Measurements from ENCODE around the gene NCSTN.

Gene NCSTN

GRCh38 chr1:160340866-160341265, 2.3 kb upstream of the NCSTN start:
- no CpG with 5 or more reads among the region's 2 CpGs for WGBS (ENCODE audit: extremely low coverage, insufficient coverage, insufficient read length)
- Histone ChIP-seq H3K9me3 (ENCODE audit: insufficient read depth, low read depth, low read length) (no peaks in the 10 kb centered on the region), H3K14ac (ENCODE audit: low read length) (no peak overlapping the region), H3K23ac (ENCODE audit: low read length) (no peak overlapping the region), H3K27ac (ENCODE audit: low read depth, low read length) (no peak overlapping the region), H2AK5ac (ENCODE audit: low read length) (no peak overlapping the region), H3K9ac (ENCODE audit: low read length) (no peak overlapping the region), H3K18ac (ENCODE audit: low read length) (no peak overlapping the region), H3K27me3 (ENCODE audit: insufficient read depth, low read length) (no peaks in the 10 kb centered on the region), H4K8ac (ENCODE audit: low read depth, low read length) (no peak overlapping the region), H2AFZ (ENCODE audit: insufficient read depth, low read length, poor library complexity) (no peak overlapping the region), H3K79me2 (ENCODE audit: control insufficient read depth, insufficient read depth, low read length, poor library complexity) (peaks cover 15% of the 10 kb centered on the region), H3K36me3 (ENCODE audit: control insufficient read depth in 1 of 2, insufficient read depth in 2 of 2, low read length in 2 of 2) (peaks cover 9 to 17% of the 10 kb centered on the region in 2 experiments), H2BK12ac (ENCODE audit: low read length) (no peak overlapping the region), H4K91ac (ENCODE audit: low read depth, low read length) (no peak overlapping the region), H3K4me3 (ENCODE audit: low read depth, low read length) (no peak overlapping the region), H3K4me1 (ENCODE audit: control insufficient read depth in 1 of 2, insufficient read depth in 2 of 2, low read length in 2 of 2) (peaks cover 0 to 3% of the 10 kb centered on the region in 2 experiments), H4K12ac (ENCODE audit: low read depth, low read length) (no peak overlapping the region), H3K79me1 (ENCODE audit: low read length) (peaks cover 10% of the 10 kb centered on the region), H2BK120ac (ENCODE audit: insufficient read depth, low read length, poor library complexity) (no peak overlapping the region), H3K4me2 (ENCODE audit: low read length) (no peak overlapping the region), H2BK5ac (ENCODE audit: low read depth, low read length, poor library complexity) (no peak overlapping the region), H3K4ac (ENCODE audit: low read depth, low read length) (peak overlapping the region; percentile 64)
- no peak for DNase-seq

- H2BK5ac ChIP-seq (ENCODE audit: low read depth, low read length, poor library complexity) = peak overlapping the region; percentile 86
- H3K9ac ChIP-seq (ENCODE audit: low read length) = peak overlapping the region; percentile 93
- peak in 1 of 2 donors; percentile 11 for DNase-seq
- H3K23ac ChIP-seq (ENCODE audit: low read length) = no peak overlapping the region
- H4K12ac ChIP-seq (ENCODE audit: low read depth, low read length) = peak overlapping the region; percentile 91
- peaks cover 6 to 14% of the 10 kb centered on the region in 2 experiments for H3K36me3 ChIP-seq (ENCODE audit: control insufficient read depth in 1 of 2, insufficient read depth in 2 of 2, low read length in 2 of 2)
- no peaks in the 10 kb centered on the region for H3K9me3 ChIP-seq (ENCODE audit: insufficient read depth, low read depth, low read length)
- H3K4me2 ChIP-seq (ENCODE audit: low read length) = peak overlapping the region; percentile 74
- peak overlapping the region; percentile 93 for H2AFZ ChIP-seq (ENCODE audit: insufficient read depth, low read length, poor library complexity)
- H3K79me1 ChIP-seq (ENCODE audit: low read length) = peaks cover 10% of the 10 kb centered on the region
- no peaks in the 10 kb centered on the region for H3K27me3 ChIP-seq (ENCODE audit: insufficient read depth, low read length)
- peak overlapping the region; percentile 87 for H4K8ac ChIP-seq (ENCODE audit: low read depth, low read length)
- no peak overlapping the region for H2BK12ac ChIP-seq (ENCODE audit: low read length)
- H2BK120ac ChIP-seq (ENCODE audit: insufficient read depth, low read length, poor library complexity) = peak overlapping the region; percentile 82
- H3K27ac ChIP-seq (ENCODE audit: low read depth, low read length) = peak overlapping the region; percentile 5
- WGBS (ENCODE audit: extremely low coverage, insufficient coverage, insufficient read length) = no CpG with 5 or more reads among the region's 7 CpGs
- peaks cover 15% of the 10 kb centered on the region for H3K79me2 ChIP-seq (ENCODE audit: control insufficient read depth, insufficient read depth, low read length, poor library complexity)
- peak overlapping the region; percentile 97 for H4K91ac ChIP-seq (ENCODE audit: low read depth, low read length)
- peak overlapping the region; percentile 90 for H2AK5ac ChIP-seq (ENCODE audit: low read length)
- H3K18ac ChIP-seq (ENCODE audit: low read length) = peak overlapping the region; percentile 92
- peak overlapping the region; percentile 98 for H3K14ac ChIP-seq (ENCODE audit: low read length)
- H3K4me1 ChIP-seq (ENCODE audit: control insufficient read depth in 1 of 2, insufficient read depth in 2 of 2, low read length in 2 of 2) = peaks cover 0 to 3% of the 10 kb centered on the region in 2 experiments
- H3K4me3 ChIP-seq (ENCODE audit: low read depth, low read length) = peak overlapping the region; percentile 94
- H3K4ac ChIP-seq (ENCODE audit: low read depth, low read length) = peak overlapping the region; percentile 100
Measured at GRCh38 chr1:160342526-160342925, 657 bp upstream of the NCSTN start.

GRCh38 chr1:160344241-160344640, 1.1 kb downstream of the NCSTN start:
- no CpG with 5 or more reads among the region's 3 CpGs for whole genome bisulfite sequencing (ENCODE audit: extremely low coverage, insufficient coverage, insufficient read length)

GRCh38 chr1:160344936-160345335, 1.8 kb downstream of the NCSTN start:
- H2AFZ ChIP-seq (ENCODE audit: insufficient read depth, low read length, poor library complexity) = no peak overlapping the region
- no peak overlapping the region for H4K91ac ChIP-seq (ENCODE audit: low read depth, low read length)
- H4K12ac ChIP-seq (ENCODE audit: low read depth, low read length) = no peak overlapping the region
- no peak overlapping the region for H2BK12ac ChIP-seq (ENCODE audit: low read length)
- no CpG with 5 or more reads among the region's 6 CpGs for WGBS (ENCODE audit: extremely low coverage, insufficient coverage, insufficient read length)
- peaks cover 8 to 23% of the 10 kb centered on the region in 2 experiments for H3K36me3 ChIP-seq (ENCODE audit: control insufficient read depth in 1 of 2, insufficient read depth in 2 of 2, low read length in 2 of 2)
- H3K4me3 ChIP-seq (ENCODE audit: low read depth, low read length) = no peak overlapping the region
- peaks cover 0 to 3% of the 10 kb centered on the region in 2 experiments for H3K4me1 ChIP-seq (ENCODE audit: control insufficient read depth in 1 of 2, insufficient read depth in 2 of 2, low read length in 2 of 2)
- no peak overlapping the region for H2AK5ac ChIP-seq (ENCODE audit: low read length)
- peaks cover 10% of the 10 kb centered on the region for H3K79me1 ChIP-seq (ENCODE audit: low read length)
- no peak for DNase-seq
- H3K9me3 ChIP-seq (ENCODE audit: insufficient read depth, low read depth, low read length) = no peaks in the 10 kb centered on the region
- no peak overlapping the region for H3K23ac ChIP-seq (ENCODE audit: low read length)
- no peak overlapping the region for H4K8ac ChIP-seq (ENCODE audit: low read depth, low read length)
- H3K4ac ChIP-seq (ENCODE audit: low read depth, low read length) = no peak overlapping the region
- no peak overlapping the region for H2BK120ac ChIP-seq (ENCODE audit: insufficient read depth, low read length, poor library complexity)
- H3K9ac ChIP-seq (ENCODE audit: low read length) = no peak overlapping the region
- H3K27me3 ChIP-seq (ENCODE audit: insufficient read depth, low read length) = no peaks in the 10 kb centered on the region
- no peak overlapping the region for H3K14ac ChIP-seq (ENCODE audit: low read length)
- H2BK5ac ChIP-seq (ENCODE audit: low read depth, low read length, poor library complexity) = no peak overlapping the region
- H3K4me2 ChIP-seq (ENCODE audit: low read length) = no peak overlapping the region
- no peak overlapping the region for H3K27ac ChIP-seq (ENCODE audit: low read depth, low read length)
- H3K18ac ChIP-seq (ENCODE audit: low read length) = no peak overlapping the region
- H3K79me2 ChIP-seq (ENCODE audit: control insufficient read depth, insufficient read depth, low read length, poor library complexity) = peaks cover 15% of the 10 kb centered on the region

More at GRCh38 chr1:160344241-160344640, 1.1 kb downstream of the NCSTN start:
- H2AK5ac ChIP-seq (ENCODE audit: low read length) = no peak overlapping the region
- no peak overlapping the region for H2BK120ac ChIP-seq (ENCODE audit: insufficient read depth, low read length, poor library complexity)
- peak overlapping the region; percentile 51 for H3K4ac ChIP-seq (ENCODE audit: low read depth, low read length)
- no peaks in the 10 kb centered on the region for H3K9me3 ChIP-seq (ENCODE audit: insufficient read depth, low read depth, low read length)
- H3K4me1 ChIP-seq (ENCODE audit: control insufficient read depth in 1 of 2, insufficient read depth in 2 of 2, low read length in 2 of 2) = peaks cover 0 to 3% of the 10 kb centered on the region in 2 experiments
- H3K79me2 ChIP-seq (ENCODE audit: control insufficient read depth, insufficient read depth, low read length, poor library complexity) = peaks cover 15% of the 10 kb centered on the region
- H4K8ac ChIP-seq (ENCODE audit: low read depth, low read length) = no peak overlapping the region
- H3K23ac ChIP-seq (ENCODE audit: low read length) = no peak overlapping the region
- no peak overlapping the region for H4K12ac ChIP-seq (ENCODE audit: low read depth, low read length)
- H3K4me2 ChIP-seq (ENCODE audit: low read length) = peak overlapping the region; percentile 87
- no peak overlapping the region for H2BK5ac ChIP-seq (ENCODE audit: low read depth, low read length, poor library complexity)
- H4K91ac ChIP-seq (ENCODE audit: low read depth, low read length) = no peak overlapping the region
- H3K9ac ChIP-seq (ENCODE audit: low read length) = no peak overlapping the region
- H3K4me3 ChIP-seq (ENCODE audit: low read depth, low read length) = no peak overlapping the region
- peaks cover 10% of the 10 kb centered on the region for H3K79me1 ChIP-seq (ENCODE audit: low read length)
- H2BK12ac ChIP-seq (ENCODE audit: low read length) = no peak overlapping the region
- no peak overlapping the region for H2AFZ ChIP-seq (ENCODE audit: insufficient read depth, low read length, poor library complexity)
- no peak overlapping the region for H3K18ac ChIP-seq (ENCODE audit: low read length)
- DNase-seq = no peak
- H3K27me3 ChIP-seq (ENCODE audit: insufficient read depth, low read length) = no peaks in the 10 kb centered on the region
- H3K36me3 ChIP-seq (ENCODE audit: control insufficient read depth in 1 of 2, insufficient read depth in 2 of 2, low read length in 2 of 2) = peaks cover 10 to 20% of the 10 kb centered on the region in 2 experiments
- no peak overlapping the region for H3K27ac ChIP-seq (ENCODE audit: low read depth, low read length)
- no peak overlapping the region for H3K14ac ChIP-seq (ENCODE audit: low read length)

Data from trophoblast cell (in vitro differentiated cells and primary cell).